HepG2 (cell line): ENCODE results near the gene VGF. TPM values are rescaled to one million over a fixed set of nuclear protein-coding genes. Genes with fewer than 3 reads are reported as not detected.
A peak's percentile ranks its signal among the peaks of the same experiment; 100 is the strongest.

ENCODE experiments used
- FOXC1 ChIP-seq: sonication (generic); formaldehyde crosslinking; IDR thresholded peaks from 2 replicates; pipeline ENCODE4 v1.8.0; 2022; ENCODE audit warnings: mild to moderate bottlenecking, missing genetic modification reagents, borderline replicate concordance
- HDAC2 ChIP-seq: sonication (generic); formaldehyde crosslinking; IDR thresholded peaks from 2 replicates; pipeline ENCODE4 v1.4.0; 2020; ENCODE audit warnings: missing genetic modification reagents
- HNRNPH1 ChIP-seq: fragments of 200-400 bp; formaldehyde crosslinking; optimal IDR thresholded peaks from 2 replicates; pipeline ENCODE3; 2017; ENCODE audit warnings: mild to moderate bottlenecking, low read depth, low read length
- NCOR1 ChIP-seq: fragments of 200-600 bp; sonication (generic); IDR thresholded peaks from 2 replicates; pipeline ENCODE4 v1.7.0; 2017; ENCODE audit warnings: antibody characterized with exemption, low read length, borderline replicate concordance
- PRDM4 ChIP-seq: sonication (generic); formaldehyde crosslinking; IDR thresholded peaks from 2 replicates; pipeline ENCODE4 v1.9.0; 2021; ENCODE audit warnings: missing genetic modification reagents, borderline replicate concordance
- SAP130 ChIP-seq: IDR thresholded peaks from 2 replicates; pipeline ENCODE4 v1.6.1; 2016; ENCODE audit warnings: low read depth
- SKIL ChIP-seq: sonication (generic); formaldehyde crosslinking; IDR thresholded peaks from 2 replicates; pipeline ENCODE4 v1.8.0; 2022; ENCODE audit warnings: missing genetic modification reagents, mild to moderate bottlenecking, moderate library complexity, borderline replicate concordance
- SOX5 ChIP-seq: IDR thresholded peaks from 2 replicates; pipeline ENCODE4 v1.6.1; 2016; ENCODE audit warnings: borderline replicate concordance
- SSRP1 ChIP-seq: IDR thresholded peaks from 2 replicates; pipeline ENCODE4 v1.6.1; 2016; ENCODE audit warnings: control low read depth
- STAG1 ChIP-seq: sonication (generic); formaldehyde crosslinking; IDR thresholded peaks from 2 replicates; pipeline ENCODE4 v1.4.0; 2020; ENCODE audit warnings: missing genetic modification reagents
- STAT6 ChIP-seq: sonication (generic); formaldehyde crosslinking; IDR thresholded peaks from 2 replicates; pipeline ENCODE4 v1.4.0; 2020; ENCODE audit warnings: missing genetic modification reagents, mild to moderate bottlenecking, borderline replicate concordance
- TBX3 ChIP-seq: fragments of 450-650 bp; IDR thresholded peaks from 2 replicates; pipeline ENCODE4 v1.6.1; 2017; ENCODE audit warnings: antibody characterized with exemption, mild to moderate bottlenecking, inconsistent platforms, borderline replicate concordance
- TGIF2 ChIP-seq: IDR thresholded peaks from 2 replicates; pipeline ENCODE4 v1.6.1; 2016; ENCODE audit warnings: control low read depth, missing compliant biosample characterization
- ZBTB20 ChIP-seq: sonication (generic); formaldehyde crosslinking; IDR thresholded peaks from 2 replicates; pipeline ENCODE4 v1.8.1; 2023; ENCODE audit warnings: missing genetic modification reagents, low read depth, mild to moderate bottlenecking, borderline replicate concordance
- ZMYM3 ChIP-seq: sonication (generic); formaldehyde crosslinking; IDR thresholded peaks from 2 replicates; pipeline ENCODE4 v1.5.1; 2020; ENCODE audit warnings: mild to moderate bottlenecking, missing genetic modification reagents
- ZNF382 ChIP-seq: sonication (generic); formaldehyde crosslinking; IDR thresholded peaks from 2 replicates; pipeline ENCODE4 v1.5.0; 2020; ENCODE audit warnings: missing genetic modification reagents, mild to moderate bottlenecking, borderline replicate concordance
- ZNF790 ChIP-seq: sonication (generic); formaldehyde crosslinking; IDR thresholded peaks from 2 replicates; pipeline ENCODE4 v1.8.0; 2022; ENCODE audit warnings: missing genetic modification reagents, mild to moderate bottlenecking, borderline replicate concordance
- polyA plus RNA-seq, 8 experiments: library from polyadenylated mRNA; depleted of rRNA in 3 of 8; stranded (reverse) in 7 of 8; unstranded in 1 of 8; fragments of >200 nt; fragmentation: Illumina TruSeq in 4 of 8; extraction: Trizol in 4 of 8; gene quantifications; 2 replicates each; pipeline versions ENCODE4 v1.2.1 to v1.2.3, GENCODE V29; 2011 to 2016; ENCODE audit warnings: low read depth in 4 of 8, missing spikeins in 1 of 8, mixed read lengths in 1 of 8; ENCODE audit not compliant: insufficient read depth in 1 of 8
- total RNA-seq, 5 experiments: library from RNA; depleted of rRNA; stranded (reverse); fragments of >200 nt; fragmentation: Illumina TruSeq; extraction: Trizol; gene quantifications; 2 replicates each; pipeline ENCODE4 v1.2.3, GENCODE V29; 2016; ENCODE audit warnings: low read depth in 1 of 5

Gene VGF
- total and polyA plus RNA-seq, 2 of the 13 experiments (the other 11 are each of a cell fraction or from before 2014, with no cell fraction given) = 0.12 to 0.46 TPM

GRCh38 chr7:101201695-101202602, 36.6 kb upstream of the VGF start (continued):
- TF ChIP-seq HNRNPH1 (no peak), ZBTB20 (no peak; the same call in 1 of the 2 replicates), HDAC2 (CRISPR knock-in tag) (0 out of 2 replicates have a peak, but pooled peaks have one; percentile 35), PRDM4 (CRISPR knock-in tag) (no peak), SSRP1 (CRISPR knock-in tag) (no peak), ZMYM3 (CRISPR knock-in tag) (no peak; the same call in 1 of the 2 replicates), SKIL (CRISPR knock-in tag) (no peak; the same call in 1 of the 2 replicates), ZNF382 (CRISPR knock-in tag) (no peak), SAP130 (CRISPR knock-in tag) (peak; percentile 64), TBX3 (no peak), STAT6 (CRISPR knock-in tag) (no peak; the same call in 1 of the 2 replicates), STAG1 (CRISPR knock-in tag) (no peak; the same call in 1 of the 2 replicates), NCOR1 (no peak), ZNF790 (CRISPR knock-in tag) (peak; percentile 74; the same call in 1 of the 2 replicates), TGIF2 (no peak), SOX5 (CRISPR knock-in tag) (peak; percentile 13; the same call in 1 of the 2 replicates), FOXC1 (CRISPR knock-in tag) (peak; percentile 66; the same call in 1 of the 2 replicates)
